NCI-H748 treated with DMSO at 0.1 percent for 48 hours (cell line): ENCODE measurements around the gene SLC35A3.
A peak's percentile ranks its signal among the peaks of the same experiment; 100 is the strongest.
"Not testable (repeated sequence)": the region's sequence is repeated elsewhere in the genome, so short reads cannot be mapped to it uniquely, and the experiment has no call there.

Experiments used
- DNase-seq: peaks from one replicate; lab custom pipeline; 2025; lab: John Stamatoyannopoulos, UW

Gene SLC35A3

DNA sequence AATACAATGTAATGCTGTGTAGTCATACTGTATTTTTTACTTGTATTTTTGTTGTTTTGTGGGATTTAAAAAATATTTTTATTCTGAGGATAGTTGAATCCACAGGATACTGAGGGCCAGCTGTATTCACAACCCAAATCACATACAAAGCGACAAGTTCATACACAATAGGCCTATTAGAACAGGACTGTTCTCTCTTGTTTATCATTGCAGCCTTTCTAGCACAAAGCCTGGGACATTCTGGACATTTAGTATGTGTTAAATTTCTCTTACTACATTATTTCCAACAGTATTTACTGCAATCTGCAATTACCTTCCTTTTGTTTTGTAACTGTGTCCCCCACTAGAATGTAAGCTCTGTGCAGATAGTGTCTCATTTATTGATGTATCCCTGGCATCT, 65.4 kb downstream of the SLC35A3 start:
- no peak for DNase-seq

DNA sequence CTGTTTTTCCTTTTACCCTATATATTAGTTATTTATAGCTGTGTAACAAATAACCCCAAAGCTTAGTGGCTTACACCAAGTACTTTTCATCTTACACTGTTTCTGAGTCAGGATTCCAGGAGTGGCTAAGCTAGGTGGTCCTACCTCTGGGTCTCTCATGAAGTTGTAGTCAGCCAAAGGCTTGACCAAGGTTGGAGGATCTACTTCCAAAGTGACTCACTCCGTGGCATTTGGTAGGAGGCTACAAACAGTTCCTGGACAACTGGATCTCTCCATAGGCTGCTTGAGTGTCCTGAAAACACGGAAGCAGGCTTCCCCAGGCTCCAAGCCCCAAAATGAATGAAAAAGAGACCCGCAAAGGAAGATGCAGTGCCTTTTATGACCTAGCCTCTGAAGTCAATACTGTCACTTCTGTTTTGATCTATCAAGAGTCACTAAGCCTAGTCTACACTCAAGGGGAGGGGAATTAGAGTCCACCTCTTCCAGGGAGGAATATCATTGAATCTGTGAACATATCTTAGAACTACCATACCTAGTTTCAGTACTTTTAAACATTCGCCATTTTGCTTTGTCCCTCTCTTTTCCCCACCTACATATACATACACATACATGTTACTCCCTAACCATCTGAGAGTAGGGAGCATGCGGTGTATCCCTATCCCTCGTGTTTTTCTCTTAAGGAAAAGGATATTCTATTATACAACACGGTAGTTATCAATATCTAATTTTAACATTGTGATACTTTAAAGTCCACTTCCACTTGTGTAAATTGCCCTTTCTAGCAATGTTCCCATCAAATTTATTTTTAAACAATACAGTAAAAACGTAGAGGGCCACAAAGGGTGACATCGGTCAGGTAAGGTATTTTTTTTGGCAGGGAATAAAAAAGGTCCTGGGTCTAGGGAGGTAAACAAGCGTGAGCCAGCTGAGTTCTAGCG, 67.2 kb downstream of the SLC35A3 start:
- DNase-seq: peak; percentile 15

DNA sequence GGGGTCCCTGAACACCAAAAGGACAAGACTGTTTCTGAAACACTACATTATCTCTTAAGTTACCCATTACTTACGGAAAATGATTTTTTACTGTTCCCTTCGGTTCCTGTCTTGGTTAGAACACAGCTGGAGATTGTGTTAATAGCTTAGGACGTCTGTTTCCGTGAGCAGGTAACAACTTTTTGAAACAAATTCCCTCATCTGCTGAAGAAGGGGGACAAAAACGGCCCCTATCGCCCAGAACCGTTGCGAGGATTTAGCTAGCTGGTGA, 67.8 kb downstream of the SLC35A3 start:
- peak; percentile 60 for DNase-seq

DNA sequence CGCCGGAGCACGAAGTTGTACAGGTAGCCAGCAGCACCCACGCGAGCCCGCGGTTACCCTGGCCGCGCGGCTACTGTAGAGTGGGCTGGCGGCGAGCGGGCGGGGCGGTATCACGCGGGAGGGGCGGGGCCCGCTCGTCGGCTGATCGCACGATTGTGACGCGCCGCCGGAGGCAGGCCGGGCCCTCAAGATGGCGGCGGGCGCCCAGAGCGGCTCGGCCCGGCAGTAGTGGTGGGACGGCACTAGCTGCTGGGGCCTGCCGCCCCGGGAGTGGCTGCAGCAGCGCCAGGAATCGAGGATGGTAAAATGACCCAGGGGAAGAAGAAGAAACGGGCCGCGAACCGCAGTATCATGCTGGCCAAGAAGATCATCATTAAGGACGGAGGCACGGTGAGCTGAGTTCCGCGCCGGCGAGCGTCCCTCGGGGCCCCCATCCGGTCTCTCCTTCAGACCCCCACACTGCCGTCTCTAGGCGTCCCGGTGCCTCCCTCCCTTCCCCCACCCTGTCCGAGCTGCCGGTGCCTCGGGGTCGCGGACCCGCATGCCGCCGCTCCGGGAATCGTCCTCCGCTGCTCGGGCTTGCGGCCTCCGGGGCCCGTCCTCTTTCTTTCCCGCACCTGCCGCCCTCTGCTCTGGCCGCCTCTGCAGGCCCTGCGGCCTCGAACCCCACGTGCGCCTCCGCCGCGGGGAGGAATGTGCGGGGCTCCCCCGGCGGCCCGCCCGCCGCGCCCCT, 68.3 kb downstream of the SLC35A3 start:
- peak; percentile 60 for DNase-seq

DNA sequence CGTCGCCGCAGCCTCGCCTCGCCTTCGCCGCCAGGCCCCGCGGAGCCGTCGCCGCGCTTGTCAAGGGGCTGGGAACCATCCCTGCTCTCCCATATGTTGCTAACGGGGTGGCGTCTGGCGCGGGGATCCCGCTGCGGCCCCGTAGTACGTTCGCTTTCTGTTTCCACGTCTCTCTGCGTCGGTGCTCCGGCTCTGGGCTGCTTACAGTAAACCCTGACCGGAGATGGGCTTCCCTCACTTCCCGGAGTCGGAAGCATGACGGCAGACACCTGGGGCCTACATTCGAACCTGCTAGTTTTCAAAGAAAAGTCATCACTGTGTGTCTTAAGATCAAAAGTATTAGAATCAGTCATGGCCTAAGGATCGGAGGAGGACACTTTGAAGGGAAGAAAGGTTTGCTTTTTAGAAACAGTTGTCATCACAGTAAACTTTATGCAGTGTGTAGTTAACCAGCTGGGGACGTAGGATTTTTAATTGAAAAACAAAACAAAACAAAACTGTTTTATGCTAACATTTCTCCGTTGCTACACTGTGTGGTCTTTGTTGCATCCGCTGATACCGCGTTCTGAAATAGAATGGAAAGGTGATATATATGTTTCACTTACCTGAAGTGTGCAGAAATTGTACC, 69.0 kb downstream of the SLC35A3 start:
- DNase-seq: peak; percentile 35

DNA sequence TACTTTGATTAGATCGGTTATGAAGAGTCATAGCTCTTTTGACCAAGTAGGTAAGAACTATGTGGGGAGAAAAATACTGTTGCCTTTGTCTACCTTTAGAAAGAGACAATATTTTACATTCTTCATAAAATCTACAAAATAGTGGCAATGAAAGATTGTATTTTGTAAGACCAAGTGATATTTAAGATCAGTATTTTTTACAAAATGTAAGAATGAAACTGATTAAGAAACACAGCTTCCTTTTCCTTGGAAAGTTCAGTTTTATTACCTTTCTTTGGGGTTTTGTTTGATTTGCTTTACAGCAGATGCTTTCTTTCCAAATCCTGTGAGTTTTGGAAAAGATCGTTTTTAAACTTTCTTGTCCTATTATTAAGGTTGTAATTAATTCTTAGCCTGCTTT, 69.8 kb downstream of the SLC35A3 start:
- DNase-seq: no peak

DNA sequence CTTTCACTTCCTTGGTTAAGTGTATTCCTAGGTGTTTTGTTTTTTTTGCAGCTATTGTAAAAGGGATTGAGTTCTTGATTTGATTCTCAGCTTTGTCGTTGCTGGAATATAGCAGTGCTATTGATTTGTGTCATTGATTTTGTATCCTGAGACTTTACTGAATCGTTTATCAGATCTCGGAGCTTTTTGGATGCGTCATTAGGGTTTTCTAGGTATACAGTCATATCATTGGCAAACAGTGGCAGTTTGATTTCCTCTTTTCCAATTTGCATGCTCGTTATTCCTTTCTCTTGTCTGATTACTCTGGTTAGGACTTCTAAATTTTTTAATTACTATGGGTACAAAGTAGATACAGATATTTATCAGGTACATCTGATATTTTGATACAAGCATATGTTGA, 75.4 kb downstream of the SLC35A3 start:
- no peak for DNase-seq

DNA sequence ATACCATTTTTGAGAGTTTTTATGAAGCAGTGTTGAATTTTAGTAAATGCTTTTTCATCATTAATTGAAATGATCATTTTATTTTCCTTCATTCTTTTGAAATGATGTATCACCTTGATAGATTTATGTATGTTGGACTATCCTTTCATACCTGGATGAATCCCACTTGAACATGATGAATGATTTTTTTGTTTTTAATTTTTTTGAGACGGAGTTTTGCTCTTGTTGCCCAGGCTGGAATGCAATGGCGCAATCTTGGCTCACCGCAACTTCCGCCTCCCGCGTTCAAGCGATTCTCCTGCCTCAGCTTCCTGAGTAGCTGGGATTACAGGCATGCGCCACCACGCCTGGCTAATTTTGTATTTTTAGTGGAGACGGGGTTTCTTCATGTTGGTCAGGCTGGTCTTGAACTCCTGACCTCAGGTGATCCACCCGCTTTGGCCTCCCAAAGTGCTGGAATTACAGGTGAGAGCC, 77.5 kb downstream of the SLC35A3 start:
- DNase-seq: not testable (repeated sequence)

DNA sequence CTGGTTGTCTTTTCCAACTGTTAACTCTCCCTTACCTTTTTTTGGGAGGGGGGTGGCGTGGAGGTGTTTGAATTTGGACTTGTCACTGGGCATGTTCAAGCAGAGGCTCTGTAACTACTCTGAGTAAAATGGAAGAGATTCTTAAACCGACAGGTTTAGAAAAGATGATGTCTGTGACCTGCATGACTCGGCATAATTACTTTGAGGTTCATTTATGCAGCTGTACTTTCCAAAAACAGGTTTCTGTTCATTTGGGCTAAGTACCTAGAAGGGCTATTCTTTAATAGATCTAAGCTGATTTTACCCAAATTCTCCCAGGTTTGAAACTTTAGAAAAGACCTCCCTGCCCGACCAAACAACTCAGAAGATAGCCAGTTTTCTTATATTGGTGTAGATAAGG, 80.3 kb downstream of the SLC35A3 start:
- no peak for DNase-seq

DNA sequence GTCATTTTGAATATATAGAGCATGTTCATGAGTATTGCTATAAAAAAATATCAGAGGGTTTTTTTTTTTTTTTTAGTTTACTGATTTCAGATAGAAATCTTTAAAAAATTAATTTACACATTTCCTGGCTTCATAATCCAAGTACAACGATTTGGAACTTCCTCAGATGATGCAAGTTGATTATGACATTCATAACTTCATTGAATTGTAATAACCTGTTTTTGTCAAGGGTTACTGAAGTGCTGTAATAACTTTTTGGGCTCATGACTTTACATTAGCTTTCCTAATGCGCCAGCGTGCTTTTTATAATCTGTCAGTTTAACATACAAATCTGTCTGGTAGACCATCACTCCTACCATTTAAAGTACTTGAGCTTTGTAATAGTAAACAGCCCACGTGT, 81.6 kb downstream of the SLC35A3 start:
- no peak for DNase-seq

DNA sequence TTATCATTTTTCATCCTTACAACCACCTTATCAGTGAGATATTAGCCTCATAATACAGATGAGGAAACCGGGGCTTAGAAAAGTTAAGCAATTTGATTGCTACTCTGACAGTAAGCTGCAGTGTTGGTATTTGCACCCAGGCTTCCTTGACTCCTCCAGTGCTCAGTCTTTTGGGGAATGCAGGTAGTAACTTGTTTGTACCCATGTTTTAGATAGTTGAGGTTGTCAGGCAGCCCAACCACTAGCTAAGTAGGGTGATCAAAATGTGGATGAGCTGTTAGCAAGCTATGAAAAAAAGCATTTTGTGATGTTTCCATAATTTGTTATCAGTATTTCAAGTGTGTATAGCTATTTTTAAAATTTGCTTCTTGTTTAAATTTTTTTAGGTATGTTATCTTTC, 82.1 kb downstream of the SLC35A3 start:
- no peak for DNase-seq

DNA sequence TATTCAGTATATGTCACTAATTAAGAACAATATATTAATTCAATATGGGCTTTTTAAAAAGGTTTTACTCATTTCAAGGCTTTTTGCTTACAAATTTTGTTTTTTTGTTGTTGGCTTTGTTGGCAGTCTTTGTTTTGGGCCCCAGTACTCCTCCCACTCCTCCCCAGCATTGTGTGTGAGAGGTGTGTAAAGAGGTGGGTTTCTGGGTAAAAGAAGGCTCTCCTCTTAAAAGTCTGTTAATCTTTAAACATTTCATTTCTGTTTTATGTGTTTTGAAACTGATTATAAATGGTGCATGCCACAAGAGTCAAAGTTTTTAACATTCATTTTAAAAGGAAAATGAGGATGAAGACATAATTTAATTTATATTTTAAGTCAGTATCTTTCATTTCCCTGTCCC, 83.3 kb downstream of the SLC35A3 start:
- no peak for DNase-seq

DNA sequence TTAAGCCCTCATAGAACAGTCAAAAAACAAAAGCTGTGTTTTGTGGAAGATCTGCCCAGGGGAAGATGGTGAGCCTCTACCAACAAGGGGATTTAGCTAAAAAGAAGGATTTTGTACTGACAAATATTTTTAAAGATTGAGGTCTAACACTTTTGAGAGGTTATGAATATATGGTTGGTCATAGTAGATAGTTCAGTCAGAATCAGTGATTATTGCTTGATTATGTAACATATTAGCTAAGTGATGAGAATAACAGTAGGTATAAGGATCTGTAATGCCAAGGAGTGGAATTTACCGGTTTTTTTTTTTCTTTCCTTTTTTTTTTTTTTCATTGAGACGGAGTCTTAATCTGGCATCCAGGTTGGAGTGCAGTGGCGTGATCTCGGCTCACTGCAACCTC, 83.9 kb downstream of the SLC35A3 start:
- DNase-seq: no peak

DNA sequence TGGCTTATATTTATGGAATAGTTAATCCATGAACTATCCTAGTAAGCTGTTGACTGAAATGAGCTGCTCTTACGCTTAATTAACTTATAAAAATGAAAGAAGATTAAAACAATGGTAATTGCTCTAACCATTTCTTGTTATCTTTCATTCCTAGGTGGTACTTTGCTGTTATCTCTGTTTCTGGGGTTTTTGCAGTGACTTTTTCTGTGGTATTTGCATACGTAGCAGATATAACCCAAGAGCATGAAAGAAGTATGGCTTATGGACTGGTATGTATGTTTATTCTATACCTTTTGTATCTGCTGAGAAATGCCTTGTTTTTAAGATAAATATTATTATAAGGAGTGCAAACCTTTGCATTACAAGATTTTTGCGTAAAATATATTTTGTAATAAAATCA, 91.9 kb downstream of the SLC35A3 start:
- DNase-seq: no peak

DNA sequence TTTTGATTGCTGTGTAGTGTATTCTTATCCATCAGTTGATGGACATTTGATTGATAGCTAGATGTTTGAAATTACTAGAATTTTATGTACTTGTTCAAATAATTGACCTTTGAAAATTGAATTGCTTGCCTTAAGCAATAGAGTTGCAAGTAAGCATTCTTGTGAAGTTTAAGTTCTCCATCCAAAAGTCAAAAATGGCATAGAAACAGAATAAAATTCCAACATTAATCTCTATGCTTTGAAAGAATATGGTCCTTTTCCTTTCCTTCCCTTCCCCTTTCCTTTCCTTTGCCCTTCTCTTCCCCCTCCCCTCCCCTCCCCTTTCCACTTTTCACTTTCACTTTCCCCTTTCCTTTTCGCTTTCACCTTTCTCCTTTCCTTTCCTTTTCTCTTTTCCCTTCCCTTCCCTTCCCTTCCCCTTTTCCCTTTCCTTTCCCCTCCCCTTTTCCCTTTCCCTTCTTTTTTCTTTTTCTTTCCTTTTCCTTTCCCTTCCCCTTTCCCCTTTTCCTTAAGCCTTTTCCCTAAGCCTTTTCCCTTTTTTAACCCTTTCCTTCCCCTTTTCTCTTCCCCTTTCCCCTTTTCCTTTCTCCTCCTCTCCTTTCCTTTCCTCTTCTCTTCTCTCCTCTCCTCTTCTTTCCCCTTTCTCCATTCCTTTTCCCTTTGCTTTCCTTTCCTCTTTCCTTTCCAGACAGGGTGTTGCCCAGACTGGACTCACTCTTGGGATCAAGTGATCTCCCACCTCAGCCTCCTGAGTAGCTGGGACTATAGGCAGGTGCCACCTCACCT, 95.6 kb downstream of the SLC35A3 start:
- DNase-seq: no peak

DNA sequence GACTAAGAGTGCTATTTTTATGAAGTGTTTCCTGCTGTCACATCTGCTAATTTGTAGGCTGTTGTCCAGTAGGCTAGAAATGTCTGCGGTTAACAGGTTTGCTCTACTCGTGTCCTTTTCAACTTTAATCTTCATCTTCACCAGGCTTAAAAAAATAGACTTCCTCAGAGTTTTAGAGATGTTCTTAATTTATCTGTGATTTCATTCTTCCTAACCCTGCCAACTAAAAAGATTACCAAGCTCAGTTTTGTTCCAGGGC, 96.1 kb downstream of the SLC35A3 start:
- no peak for DNase-seq

DNA sequence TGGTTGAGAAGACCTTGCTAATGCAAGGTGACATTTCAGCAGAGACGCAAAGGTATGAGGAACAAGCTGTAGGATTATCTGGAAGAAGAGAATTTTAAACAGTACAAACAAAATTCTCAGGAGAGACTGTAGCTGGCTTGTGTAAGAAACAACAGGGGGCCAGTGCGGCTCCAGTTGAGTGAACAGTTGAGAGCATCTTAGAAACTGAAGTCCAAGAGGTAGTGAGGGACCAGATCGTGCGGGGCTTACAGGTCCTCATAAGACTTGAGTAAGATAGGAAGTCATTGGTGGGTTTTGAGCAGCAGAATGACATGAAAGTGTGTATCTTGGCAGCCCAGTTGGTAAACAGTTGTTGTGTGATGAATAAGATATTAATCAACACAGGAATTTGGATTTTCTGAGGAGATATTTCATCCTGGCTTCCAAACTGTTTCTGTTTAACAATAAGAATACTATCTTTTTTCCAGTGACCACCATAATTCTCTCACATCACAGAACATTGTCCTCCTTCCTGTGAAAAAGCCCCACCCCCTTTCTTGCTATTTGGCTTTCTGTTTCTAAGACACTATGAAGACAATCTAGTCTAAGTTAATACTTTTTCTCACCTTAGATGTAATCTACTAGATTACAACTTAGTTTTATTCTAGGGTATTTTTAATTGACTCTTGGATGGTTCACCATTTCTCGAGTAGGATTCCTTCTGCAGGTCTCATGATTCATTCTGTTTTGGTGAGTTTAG, 100.6 kb downstream of the SLC35A3 start:
- DNase-seq: no peak

DNA sequence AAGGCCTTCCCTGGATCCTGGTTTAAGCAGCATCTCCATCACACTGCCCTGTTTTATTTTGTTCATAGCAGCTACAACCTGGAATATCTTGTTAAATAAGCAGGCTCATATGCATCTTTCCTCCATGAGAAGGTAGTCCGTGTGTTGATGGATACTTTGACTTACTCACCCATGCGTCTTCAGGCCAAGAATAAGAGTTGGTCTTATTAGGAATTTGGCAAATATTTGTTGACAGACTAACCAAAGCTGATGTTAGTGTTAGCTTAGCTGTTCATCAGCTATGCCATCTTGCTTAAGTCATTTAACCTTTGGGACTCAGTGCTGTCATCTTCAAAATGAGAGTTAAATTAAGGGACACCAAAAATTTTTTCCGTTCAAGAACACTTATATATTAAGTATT, 103.7 kb downstream of the SLC35A3 start:
- no peak for DNase-seq

DNA sequence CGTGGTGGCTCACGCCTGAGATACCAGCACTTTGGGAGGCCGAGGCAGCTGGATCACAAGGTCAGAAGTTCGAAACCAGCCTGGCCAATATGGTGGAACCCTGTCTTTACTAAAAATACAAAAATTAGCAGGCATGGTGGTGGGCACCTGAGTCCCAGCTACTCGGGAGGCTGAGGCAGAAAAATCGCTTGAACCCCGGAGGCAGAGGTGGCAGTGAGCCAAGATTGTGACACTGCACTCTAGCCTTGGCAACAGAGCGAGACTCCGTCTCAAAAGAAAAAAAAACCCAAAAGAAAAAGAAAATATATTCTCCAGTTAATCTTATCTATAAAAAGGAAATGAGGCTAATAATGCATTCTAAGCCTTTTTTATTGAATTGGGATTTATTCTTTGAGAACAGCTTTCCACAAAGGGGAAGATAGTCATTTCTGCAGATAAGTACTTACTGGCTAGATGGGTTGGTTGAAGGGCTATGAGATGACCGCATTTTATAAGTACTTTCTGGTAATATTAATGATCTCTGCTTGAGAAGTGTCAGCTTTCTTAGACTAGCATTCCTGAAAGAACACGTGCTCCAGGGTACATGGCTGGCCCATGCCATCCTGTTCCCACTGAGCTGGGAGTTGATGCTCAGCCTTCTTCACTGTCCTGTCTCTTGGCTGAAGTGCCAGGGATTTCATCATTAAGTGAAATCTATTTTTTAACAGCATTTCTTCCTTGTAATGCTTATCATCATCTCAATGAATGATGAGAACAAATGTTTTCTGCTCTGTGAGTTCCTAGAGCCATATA, 105.0 kb downstream of the SLC35A3 start:
- no peak for DNase-seq

DNA sequence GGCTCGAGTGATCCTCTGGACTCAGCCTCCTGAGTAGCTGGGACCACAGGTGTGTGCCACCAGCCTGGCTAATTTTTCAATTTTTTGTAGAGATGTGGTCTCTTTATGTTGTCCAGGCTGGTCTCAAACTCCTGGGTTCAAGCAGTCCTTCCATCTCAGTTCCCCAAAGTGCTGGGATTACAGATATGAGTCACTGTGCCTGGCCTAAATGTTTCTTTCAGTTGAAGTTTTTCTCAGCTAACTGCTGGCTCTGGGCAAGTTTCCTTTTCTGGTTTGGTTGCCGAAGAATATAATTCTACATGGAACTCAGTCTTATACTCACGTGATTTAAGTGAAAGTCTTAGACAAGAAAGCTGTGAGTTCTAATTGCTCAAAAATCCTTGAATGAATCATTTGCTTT, 106.0 kb downstream of the SLC35A3 start:
- DNase-seq: no peak

DNA sequence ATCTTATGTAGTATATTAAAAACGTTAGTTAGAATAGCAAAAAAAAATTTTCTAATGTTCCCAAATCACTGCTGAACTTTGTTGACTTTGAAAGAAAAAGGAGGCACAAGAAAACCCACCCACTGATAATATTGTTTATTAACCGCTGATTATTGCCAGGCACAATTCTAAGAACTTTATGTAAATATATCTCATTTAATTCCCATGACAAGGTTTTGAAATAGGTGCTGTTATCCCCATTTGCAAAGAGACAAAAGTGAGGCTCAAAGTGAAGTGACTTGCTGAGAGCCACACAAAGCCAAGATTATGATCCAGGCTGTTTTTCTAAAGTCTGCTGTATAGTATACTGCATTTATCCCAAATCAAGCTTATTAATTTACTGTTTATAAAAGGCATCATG, 106.5 kb downstream of the SLC35A3 start:
- DNase-seq: no peak
